Gastroesophageal sphincter (tissue), 3 donors: ENCODE data around the gene YY1.

Experiments used
- POLR2A ChIP-seq, 2 donors: fragments of 450-650 bp; IDR thresholded peaks; one replicate each; pipeline ENCODE4 v1.6.1; 2017; ENCODE audit warnings: antibody characterized with exemption in 2 of 2, mild to moderate bottlenecking in 2 of 2, moderate library complexity in 1 of 2
- TF ChIP-seq, protein P1 (sequence below), 4 experiments: fragments of 200-600 bp in 2 of 4; fragments of 450-650 bp in 2 of 4; sonication (generic) in 1 of 4; IDR thresholded peaks; one replicate each; pipeline ENCODE4 v1.5.1; 2017 to 2019; ENCODE audit warnings: antibody characterized with exemption in 4 of 4, mild to moderate bottlenecking in 2 of 4, moderate library complexity in 2 of 4

DNA sequence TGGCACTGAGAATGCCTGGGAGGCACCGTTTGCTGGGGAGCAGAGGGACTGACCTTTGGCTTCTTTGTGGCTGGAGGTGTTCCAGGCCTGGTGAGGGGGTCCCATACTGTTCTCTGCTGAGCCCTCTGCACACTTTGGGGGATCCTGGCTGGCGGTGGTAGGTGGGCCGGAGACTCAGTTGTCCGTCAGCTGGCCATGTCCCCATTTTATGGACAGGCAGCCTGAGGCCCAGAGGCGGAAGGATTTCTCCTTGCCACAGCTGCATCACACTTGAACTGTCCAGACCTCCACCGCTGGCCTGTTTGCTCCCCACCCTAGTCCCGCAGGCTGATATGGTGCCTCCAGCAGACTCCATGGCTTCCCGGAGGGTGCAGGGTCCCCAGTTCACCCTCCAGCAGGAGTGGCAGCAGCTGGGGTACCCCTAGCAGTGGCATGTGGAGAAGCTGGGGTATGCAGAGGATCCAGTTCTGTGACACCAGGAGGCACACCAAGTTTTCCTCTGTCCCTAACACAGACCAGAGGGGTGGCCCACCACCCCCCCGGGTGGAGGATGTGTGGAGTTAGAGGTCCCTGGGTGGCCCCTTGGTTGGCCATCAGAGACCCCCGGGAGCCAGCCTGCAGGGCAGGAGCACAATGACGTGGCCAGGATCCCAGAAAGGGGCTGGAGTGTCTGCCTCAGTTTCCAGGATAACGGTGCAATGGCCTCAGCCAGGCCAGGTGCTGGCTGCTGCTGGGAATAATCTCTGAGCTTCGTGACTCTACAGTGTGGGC, 52.5 kb downstream of the YY1 start:
- TF ChIP-seq, protein P1, sequence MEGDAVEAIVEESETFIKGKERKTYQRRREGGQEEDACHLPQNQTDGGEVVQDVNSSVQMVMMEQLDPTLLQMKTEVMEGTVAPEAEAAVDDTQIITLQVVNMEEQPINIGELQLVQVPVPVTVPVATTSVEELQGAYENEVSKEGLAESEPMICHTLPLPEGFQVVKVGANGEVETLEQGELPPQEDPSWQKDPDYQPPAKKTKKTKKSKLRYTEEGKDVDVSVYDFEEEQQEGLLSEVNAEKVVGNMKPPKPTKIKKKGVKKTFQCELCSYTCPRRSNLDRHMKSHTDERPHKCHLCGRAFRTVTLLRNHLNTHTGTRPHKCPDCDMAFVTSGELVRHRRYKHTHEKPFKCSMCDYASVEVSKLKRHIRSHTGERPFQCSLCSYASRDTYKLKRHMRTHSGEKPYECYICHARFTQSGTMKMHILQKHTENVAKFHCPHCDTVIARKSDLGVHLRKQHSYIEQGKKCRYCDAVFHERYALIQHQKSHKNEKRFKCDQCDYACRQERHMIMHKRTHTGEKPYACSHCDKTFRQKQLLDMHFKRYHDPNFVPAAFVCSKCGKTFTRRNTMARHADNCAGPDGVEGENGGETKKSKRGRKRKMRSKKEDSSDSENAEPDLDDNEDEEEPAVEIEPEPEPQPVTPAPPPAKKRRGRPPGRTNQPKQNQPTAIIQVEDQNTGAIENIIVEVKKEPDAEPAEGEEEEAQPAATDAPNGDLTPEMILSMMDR (IDR thresholded peaks at IDR 0.05), result no peak
- no peak for TF ChIP-seq POLR2A (IDR thresholded peaks at IDR 0.05)
